Tibial nerve (tissue), 3 donors: ENCODE results near the gene SPATA46.

Experiments used
- CTCF ChIP-seq, 5 experiments: fragments of 200-600 bp in 3 of 5; fragments of 450-650 bp in 2 of 5; sonication (generic) in 3 of 5; IDR thresholded peaks; one replicate each; pipeline ENCODE4 v1.5.1; 2016 to 2019; ENCODE audit warnings: antibody characterized with exemption in 5 of 5, mild to moderate bottlenecking in 3 of 5, moderate library complexity in 2 of 5
- POLR2A ChIP-seq, 2 donors: fragments of 450-650 bp; IDR thresholded peaks; one replicate each; pipeline ENCODE4 v1.6.1; 2017; ENCODE audit warnings: antibody characterized with exemption in 2 of 2, mild to moderate bottlenecking in 2 of 2, moderate library complexity in 2 of 2

GRCh38 chr1:162388083-162388594 is 11.5 kb upstream of the SPATA46 start:
- no peak for TF ChIP-seq POLR2A (IDR thresholded peaks at IDR 0.05)
- TF ChIP-seq CTCF (IDR thresholded peaks at IDR 0.05), result no peak
